ENCODE data around the gene OR10C1. TPM values are rescaled to one million over a fixed set of nuclear protein-coding genes. Genes with fewer than 3 reads are reported as not detected.

Gene OR10C1
- total RNA-seq = not detected

GRCh38 chr6:29439006-29439405 lies at the start of gene OR10C1:
TSS of gene OR10C1 (plus strand) at chr6:29439306. CDS start at chr6:29440016, 710 bp downstream.
- DNase-seq (ENCODE audit: low spot score) = no peak
- ATAC-seq (ENCODE audit: low FRiP score) = no peak
- no peak for TF ChIP-seq CTCF (IDR thresholded peaks at IDR 0.05)

- no peak for ATAC-seq (ENCODE audit: low FRiP score)
- no peak for TF ChIP-seq CTCF (IDR thresholded peaks at IDR 0.05)
- DNase-seq (ENCODE audit: low spot score) = no peak
Measured at GRCh38 chr6:29395331-29395730, 43.8 kb upstream of the OR10C1 start, which contains the start of gene OR12D2. TSS of gene OR12D2 (plus strand) at chr6:29395631. CDS start at chr6:29396700, 1,069 bp downstream.

- ATAC-seq (ENCODE audit: low FRiP score) = no peak
- no peak for DNase-seq (ENCODE audit: low spot score)
- no peak for TF ChIP-seq CTCF (IDR thresholded peaks at IDR 0.05)
Measured at GRCh38 chr6:29399525-29399924, 39.6 kb upstream of the OR10C1 start.

GRCh38 chr6:29403801-29404200 lies 35.3 kb upstream of the OR10C1 start:
- ATAC-seq (ENCODE audit: low FRiP score) (no peak), DNase-seq (ENCODE audit: low spot score) (no peak)
- TF ChIP-seq CTCF (IDR thresholded peaks at IDR 0.05) = no peak

GRCh38 chr6:29414588-29414987 lies 24.5 kb upstream of the OR10C1 start, which contains the start of gene OR12D1:
TSS of gene OR12D1 (plus strand) at chr6:29414928.
- no peak for DNase-seq (ENCODE audit: low spot score)
- no peak for ATAC-seq (ENCODE audit: low FRiP score)
- TF ChIP-seq CTCF (IDR thresholded peaks at IDR 0.05) = no peak

GRCh38 chr6:29419516-29419915 lies 19.6 kb upstream of the OR10C1 start:
- DNase-seq (ENCODE audit: low spot score) (no peak), ATAC-seq (ENCODE audit: low FRiP score) (no peak)
- no peak for TF ChIP-seq CTCF (IDR thresholded peaks at IDR 0.05)

- TF ChIP-seq CTCF (IDR thresholded peaks at IDR 0.05) = no peak
- DNase-seq (ENCODE audit: low spot score) = no peak
- ATAC-seq (ENCODE audit: low FRiP score) = no peak
Measured at GRCh38 chr6:29424168-29424567, 14.9 kb upstream of the OR10C1 start.
